Measurements from ENCODE around the gene RGS11.
A peak's percentile ranks its signal among the peaks of the same experiment; 100 is the strongest.
"Not testable (repeated sequence)": the region's sequence is repeated elsewhere in the genome, so short reads cannot be mapped to it uniquely, and the experiment has no call there.

The RGS11 gene

DNA sequence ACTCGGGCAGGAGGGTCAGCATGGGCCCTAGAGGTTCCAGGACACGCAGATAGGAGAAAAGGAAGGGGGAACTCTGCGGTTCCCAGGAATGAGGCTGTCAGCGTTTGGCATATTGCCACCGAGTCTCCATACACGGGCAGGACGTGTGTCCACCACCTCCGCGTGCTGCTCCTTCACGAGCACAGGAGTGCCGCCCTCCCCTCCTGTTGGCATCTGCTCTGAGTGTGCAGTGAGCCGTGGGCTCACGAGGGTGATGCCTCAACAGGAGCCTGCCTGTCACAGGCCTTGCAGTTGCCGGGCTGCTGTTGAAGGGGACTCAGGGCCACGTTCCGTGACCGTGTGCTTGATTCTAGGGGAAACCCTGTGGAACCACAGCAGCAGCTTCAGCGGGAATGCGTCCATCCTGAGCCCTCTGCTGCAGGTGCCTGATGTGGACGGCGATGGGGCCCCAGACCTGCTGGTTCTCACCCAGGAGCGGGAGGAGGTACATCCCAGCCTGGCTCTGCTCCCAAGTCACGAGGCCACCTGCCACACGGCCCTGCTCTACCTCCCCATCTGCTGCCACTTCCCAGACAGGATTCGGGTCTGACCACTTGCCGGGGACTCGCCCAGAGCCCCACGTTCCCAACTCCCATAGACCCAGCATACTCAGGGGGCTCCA is 14.6 kb downstream of the RGS11 start:
- DNase-seq: no peak

DNA sequence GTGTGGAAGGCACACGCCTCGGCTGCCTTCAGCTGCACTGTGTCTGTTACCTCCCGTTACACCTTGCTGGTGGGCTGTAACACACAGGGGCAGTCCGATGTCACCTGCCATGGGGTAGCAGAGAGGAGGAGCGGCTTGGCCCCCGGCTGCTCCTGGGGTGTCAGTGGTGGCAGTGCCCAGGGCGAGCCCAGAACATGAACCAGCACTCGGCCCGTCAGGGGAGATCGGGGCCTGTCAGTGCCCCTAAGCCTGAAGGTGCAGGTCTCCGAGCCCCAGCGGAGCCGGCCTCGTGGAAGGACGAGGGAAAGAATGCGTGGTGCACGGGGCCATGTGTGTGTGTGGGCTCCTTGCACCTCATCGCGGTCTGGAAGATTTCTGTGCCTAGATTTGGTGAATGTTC is 15.4 kb downstream of the RGS11 start:
- DNase-seq: no peak

DNA sequence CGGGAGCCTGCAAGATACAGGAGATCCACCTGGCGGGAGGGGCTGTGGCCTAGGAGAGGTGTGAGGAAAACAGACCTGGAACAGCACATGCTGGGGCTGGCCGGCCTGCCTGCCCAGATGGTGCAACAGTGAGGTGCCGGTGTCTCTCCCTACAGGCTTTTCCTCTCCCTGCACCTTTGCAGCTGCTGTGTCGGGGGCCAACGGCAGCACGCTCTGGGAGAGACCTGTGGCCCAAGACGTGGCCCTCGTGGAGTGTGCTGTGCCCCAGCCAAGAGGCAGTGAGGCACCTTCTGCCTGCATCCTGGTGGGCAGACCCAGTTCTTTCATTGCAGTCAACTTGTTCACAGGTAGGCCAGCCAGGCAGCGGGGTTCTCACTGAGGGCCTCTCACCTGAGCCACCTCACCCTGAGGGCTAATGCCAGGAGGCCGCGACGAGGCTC is 15.9 kb downstream of the RGS11 start:
- DNase-seq: no peak

DNA sequence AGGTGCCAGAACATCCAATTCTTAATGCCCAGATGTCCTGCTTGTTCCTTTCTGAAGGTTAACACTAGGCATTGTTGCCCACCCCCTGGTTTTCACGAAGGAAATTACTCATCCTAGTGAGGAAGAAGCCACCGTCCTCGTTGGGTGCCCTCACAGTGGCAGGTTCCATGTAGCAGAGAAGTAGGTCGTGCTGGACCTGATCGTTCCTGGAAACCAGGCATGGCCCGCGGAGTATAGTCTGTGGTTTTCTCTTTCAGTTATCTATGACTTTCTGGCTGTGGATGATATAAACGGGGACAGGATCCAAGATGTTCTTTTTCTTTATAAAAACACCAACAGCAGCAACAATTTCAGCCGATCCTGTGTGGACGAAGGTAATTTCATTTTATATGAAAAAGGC is 16.5 kb downstream of the RGS11 start:
- DNase-seq: no peak

DNA sequence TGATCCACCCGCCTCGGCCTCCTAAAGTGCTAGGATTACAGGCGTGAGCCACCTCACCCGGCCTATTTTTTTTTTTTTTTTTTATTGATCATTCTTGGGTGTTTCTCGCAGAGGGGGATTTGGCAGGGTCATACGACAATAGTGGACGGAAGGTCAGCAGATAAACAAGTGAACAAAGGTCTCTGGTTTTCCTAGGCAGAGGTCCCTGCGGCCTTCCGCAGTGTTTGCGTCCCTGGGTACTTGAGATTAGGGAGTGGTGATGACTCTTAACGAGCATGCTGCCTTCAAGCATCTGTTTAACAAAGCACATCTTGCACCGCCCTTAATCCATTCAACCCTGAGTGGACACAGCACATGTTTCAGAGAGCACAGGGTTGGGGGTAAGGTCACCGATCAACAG is 17.7 kb downstream of the RGS11 start:
- DNase-seq: not testable (repeated sequence)

DNA sequence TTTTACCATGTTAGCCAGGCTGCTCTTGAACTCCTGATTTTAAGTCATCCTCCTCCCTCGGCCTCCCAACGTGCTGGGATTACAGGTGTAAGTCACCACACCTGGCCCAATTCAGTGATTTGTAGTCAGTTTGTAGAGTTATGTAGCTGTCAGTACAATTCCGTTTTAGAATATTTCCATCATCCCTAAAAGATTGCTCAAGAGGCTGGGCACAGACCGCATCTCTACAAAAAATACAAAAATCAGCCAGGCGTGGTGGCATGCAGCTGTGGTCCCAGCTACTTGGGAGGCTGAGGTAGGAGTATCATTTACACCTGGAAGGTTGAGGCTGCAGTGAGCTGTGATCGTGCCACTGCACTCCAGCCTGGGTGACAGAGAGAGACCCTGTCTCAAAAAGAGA is 20.6 kb downstream of the RGS11 start:
- DNase-seq: no peak

DNA sequence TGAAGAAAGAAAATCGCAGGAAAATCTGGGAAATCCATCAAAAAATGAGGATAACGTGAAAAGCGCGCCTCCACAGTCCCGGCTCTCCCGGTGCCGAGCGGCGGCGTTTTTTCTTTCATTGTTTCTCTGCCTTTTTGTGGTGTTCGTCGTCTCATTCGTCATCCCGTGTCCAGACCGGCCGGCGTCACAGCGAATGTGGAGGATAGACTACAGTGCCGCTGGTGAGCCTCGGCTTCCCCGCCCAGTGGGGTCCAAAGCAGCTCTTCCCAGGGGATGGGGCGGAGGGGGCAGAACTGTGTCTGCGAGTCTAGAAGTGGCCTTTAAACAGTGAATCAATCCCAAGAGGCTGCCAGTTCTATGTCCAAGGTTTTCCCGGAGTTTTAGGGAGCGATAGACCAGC is 21.3 kb downstream of the RGS11 start:
- DNase-seq: no peak

DNA sequence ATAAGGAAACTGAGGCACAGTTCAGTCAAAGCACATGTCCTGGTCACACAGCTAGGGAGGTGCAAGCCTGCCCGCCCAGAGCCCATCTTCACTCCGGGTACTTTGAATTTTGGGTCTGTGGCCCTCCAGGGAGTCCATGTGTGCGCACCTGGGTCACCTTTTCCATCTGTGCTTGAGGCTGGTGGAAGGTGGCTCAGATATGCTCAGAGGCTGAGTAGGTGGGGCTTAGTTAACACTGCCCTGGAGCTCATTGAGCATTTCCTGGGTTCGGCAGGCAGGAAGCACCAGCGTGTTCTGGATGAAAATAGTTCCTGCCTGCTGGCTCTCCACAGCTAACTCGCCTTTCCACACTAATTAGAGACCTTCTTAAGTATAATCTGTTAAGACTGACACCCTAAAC is 21.9 kb downstream of the RGS11 start:
- peak; percentile 23 for DNase-seq

DNA sequence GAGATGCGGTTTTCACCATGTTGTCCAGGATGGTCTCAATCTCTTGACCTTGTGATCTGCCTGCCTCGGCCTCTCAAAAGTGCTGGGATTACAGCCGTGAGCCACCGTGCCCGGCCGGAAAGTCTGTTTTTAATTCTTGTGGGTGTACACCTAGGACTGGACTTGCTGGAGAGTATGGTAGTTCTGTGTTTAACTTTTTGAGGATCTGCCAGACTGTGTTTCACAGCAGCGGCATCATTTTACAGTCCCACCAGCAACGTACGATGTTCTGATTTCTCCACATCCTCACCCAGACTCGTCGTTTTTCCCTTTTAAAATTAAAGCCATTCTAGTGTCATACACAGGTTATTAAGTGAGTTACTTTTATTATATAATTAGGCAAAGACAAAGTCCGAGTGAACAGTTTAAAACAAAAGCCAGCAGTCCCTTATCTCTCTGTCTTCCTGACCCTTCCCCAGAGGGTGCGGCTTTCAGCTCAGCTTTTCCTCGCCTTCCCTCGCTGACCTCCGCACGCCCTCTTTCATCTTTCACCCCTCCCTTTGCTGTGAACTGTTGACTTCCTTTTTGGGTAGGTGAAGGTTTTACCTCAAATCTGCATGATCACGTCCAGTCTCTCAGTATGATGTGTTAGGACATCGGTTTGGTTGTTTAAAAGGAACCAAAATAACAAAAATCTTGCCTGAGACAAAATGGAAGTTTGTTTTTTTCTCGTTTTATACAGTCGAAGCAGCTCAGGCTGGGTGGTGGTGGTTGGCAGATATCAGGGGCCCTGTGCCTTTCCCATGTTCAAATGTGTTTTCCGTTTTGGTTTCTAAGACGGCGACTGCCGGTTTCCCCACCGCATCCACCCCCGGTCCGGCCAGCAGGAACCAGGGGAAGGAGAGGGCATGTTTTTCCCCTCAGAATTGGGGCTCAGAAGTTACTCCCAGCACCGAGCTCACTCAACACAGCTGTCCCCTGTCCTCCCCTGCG is 23.1 kb downstream of the RGS11 start:
- peak; percentile 48 for DNase-seq

DNA sequence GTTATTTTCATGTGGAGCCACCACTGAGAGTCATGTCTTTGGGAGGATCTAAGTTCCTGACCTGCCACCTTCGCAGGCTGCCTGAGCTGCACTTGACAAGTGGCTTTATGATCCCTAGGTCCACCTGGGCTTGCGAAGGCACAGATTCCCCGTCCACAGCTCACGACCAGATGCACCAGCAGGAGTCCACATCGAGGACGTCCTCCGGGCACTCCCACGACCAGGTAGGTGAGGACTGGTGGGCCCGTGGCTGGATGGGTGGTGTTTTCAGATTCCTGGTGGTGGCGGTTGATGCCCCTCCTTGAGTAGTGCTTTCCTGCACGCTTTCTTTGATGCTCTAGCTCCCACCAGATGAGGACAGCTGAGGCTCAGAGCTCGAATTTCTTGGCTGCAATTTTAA is 26.3 kb downstream of the RGS11 start:
- no peak for DNase-seq

DNA sequence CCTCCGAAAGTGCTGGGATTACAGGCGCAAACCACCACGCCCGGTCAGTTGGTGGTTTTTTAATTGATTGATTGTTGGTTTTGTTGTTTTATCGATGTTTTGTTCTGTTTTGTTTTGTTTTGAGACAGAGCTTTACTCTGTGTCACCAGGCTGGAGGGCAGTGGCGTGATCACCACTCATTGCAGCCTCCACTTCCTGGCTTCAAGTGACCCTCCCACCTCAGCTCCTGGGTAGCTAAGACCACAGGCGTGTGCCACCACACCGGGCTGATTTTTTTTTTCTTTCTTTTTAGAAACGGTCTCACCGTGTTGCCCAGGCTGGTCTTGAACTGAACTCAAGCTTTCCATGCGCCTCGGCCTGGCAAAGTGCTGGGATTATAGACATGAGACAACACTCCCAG is 28.7 kb downstream of the RGS11 start:
- no peak for DNase-seq

DNA sequence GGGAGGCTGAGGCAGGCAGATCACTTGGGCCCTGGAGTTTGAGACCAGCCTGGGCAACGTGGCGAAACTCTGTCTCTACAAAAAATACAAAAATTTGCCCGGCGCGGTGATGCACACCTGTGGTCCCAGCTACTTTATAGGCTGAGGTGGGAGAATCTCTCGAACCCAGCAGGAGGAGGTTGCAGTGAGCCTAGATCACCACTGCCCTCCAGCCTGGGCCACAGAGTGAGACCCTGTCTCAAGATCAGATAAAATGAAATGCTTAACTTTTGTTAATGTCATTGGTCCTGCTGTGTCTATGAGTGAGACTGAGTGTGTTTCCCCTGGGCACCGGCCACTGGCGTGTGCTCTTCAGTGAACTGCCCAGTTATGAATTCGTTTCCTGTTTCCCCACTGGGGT is 30.6 kb downstream of the RGS11 start:
- DNase-seq: no peak

DNA sequence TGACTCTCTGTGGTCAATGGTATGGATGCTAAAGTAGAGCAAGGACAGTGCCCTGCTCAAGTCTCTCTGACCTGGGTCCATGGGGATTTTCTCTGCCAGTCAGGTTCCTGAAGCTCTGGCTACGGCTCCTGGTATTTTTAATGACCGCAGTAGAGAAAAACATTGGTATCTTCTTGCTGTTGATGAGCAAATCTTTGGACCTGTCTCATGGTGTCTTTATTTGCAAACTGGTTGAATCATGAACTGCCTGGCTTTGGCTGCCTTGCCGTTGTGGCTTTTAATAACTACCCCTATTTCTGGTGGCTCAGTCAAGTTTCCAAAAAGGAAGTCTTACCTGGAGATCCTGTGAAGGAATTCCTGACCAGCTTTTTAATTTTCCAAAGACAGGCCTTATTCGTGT is 32.4 kb downstream of the RGS11 start:
- no peak for DNase-seq

DNA sequence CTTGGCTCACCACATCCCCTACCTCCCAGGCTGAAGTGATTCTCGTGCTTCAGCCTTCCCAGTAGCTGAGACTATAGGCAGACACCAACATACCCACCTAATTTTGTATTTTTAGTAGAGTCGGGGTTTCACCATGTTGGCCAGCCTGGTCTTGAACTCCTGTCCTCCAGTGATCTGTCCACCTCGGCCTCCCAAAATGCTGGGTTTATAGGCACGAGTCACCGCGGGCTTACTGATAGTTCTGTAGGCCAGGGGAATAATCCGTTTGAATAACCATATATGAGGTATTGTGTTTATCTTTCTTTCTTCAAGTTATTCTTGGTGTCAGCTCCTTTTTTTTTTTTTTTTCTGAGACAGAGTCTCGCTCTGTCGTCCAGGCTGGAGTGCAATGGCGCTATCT is 33.5 kb downstream of the RGS11 start:
- DNase-seq: no peak

DNA sequence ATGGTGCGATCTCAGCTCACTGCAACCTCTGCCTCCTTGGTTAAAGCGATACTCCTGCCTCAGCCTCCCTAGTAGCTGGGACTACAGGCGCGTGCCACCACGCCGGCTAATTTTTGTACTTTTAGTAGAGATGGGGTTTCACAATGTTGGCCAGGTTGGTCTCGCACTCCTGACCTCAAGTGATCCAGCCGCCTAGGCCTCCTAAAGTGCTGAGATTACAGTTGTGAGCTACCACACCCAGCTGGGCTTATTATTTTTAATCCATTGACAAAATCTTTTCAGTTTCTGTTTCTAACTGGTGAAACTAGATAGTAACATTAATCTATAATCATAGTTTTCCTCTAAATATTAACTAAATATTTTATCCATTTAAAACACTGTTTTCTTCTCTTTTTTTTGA is 35.2 kb downstream of the RGS11 start:
- DNase-seq: no peak

DNA sequence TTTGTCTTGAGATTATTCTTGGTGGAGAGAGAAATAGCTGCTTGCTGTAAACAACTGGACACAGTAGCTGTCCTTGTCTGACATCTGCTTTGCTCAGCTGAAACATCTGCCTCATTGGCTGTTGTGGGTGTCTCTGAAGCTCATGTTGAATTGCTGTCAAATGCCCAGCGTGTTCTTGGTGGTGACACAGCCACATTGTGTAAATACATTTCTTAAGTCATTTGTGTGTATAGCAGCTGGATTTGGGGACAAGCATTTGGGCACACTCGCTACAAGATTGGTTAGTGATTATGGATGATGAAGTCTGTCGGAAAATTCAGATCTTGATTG is 35.8 kb downstream of the RGS11 start:
- DNase-seq: no peak

DNA sequence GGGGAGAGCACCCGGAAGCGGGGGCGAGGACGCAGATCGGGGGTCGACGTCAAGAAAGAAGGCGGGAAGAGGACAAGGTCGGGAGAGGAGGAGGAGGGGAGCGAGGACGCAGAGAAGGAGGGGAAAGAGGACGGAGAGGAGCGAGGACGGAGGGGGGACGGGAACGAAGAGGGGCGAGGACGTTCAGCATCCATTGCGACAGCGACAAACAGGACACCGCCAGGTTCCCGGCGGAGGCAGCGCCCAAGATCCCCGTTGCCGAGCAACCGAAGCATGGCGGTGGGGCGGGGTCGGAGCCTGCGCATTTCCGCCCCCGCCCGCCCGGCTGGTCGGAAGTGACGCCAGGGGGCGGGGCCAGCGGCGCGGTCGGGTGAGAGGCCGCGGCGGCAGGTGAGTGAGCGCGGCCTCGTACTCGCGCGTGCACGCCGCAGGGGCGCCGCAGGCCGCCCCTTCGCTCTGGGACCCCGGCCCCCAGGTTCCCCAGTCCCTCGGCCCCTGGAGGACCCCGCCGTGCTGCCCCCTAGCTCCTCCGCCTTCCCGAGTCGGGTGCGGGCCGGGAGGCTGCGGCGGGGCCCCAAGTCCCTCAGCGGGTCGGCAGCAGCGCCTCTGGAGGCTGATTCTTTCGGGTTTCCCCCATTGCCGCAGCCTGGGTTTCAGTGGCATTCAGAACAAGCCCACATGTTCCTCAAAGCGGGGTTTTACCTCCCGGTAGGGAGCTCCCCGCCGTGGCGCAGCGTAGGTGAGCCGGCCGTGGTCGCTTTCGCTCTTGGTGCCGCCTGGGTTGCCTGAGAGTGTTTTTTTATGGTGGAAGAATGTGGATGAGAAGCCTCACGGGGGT is 41.1 kb downstream of the RGS11 start, which contains the start of gene FAM234A:
FAM234A (plus strand) TSS at position 354 of the 838 bp plus-strand sequence. CDS start 19,593 bp downstream, outside the sequence.
- peak; percentile 97 for DNase-seq

DNA sequence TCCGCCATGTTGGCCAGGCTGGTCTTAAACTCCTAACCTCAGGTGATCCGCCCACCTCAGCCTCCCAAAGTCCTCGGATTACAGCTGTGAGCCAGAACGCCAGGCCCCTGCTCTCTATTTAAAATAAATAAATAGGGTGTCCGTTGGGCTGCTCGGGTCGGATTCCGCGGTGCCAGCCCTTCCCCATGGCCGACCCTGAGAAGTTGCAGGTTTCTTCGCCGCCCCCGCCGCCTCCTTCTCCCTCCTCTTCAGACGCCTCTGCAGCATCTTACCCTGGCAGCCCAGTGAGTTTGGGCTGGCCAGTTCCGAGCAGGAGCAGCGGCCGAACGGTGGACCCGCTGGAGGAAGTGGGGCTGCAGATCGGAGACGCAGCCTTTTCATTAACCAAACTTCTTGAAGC is 44.8 kb downstream of the RGS11 start:
- DNase-seq: no peak

DNA sequence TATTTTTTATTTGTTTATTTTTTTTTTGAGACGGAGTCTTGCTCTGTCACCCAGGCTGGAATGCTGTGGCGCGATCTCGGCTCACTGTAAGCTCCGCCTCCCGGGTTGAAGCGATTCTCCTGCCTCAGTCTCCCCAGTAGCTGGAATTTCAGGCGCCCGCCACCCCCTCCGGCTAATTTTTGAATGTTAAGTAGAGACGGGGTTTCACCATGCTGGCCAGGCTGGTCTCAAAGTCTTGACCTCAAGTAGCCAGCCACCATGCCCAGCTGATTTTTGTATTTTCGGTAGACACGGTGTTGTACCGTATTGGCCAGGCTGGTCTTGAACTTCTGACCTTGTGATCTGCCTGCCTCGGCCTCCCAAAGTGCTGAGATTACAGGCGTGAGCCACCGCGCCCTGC is 45.4 kb downstream of the RGS11 start:
- DNase-seq: not testable (repeated sequence)

DNA sequence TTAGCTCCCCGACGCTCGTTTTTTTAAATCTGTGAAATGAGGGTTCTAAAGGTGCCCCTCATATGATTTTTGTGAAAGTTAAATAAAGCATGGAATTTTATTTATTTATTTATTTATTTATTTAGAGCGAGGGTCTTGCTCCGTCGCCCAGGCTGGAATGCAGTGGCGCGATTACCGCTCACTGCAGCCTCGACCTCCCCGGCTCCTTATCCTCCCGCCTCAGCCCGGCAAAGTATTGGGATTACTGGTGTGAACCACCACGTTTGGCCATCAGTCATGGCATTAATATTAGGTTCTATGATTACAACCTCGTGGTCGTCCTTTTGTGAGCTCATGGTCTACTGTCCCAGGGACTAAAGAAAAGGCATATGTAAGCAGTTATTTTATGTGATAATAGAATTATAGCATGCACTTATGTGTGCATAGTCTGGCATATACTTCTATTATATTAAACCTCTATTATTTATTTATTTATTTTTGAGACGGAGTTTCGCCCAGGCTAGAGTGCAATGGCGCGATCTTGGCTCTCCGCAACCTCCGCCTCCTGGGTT is 45.9 kb downstream of the RGS11 start:
- DNase-seq: no peak

DNA sequence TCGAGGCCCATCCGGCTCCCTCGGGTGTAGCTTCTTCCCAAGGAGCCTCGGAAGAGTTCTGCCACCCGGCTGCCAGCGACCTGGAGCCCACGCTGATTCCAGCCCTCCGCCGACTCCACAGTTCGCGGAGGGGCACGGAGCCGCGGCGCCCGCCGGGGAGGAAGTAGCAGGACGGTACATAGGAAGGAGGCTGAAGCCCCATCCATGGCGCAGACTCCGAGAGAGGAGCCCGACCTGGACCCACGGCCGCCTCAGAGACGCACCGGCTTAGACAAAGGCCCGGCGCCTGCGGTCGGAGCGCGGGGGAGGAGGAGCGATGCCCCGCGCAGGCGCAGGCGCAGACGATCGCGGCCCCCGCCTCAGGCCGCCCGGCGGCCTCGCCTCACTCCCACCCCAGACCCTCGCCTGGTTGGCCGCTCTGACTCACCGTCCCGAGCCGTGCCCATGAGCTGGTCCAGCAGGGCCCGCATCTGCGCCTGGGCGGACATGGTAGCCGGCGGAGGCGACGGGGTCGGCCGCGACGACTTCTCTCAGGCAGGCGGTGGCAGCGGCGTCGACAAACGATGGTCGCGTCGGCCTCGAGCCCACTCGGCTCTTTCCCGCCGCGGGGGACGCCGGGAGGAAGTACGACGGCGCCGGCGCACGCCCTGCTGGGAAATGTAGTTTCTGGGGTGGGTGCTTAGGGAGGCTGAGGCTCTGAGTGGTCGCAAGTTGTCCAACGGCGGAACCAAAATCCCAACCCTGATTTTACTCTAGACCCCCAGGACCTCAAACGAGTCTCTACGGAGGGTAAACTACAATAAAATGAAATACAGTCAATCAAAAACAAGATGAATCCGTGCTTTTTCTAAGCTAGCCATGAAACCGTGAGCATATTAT is 46.7 kb downstream of the RGS11 start, which contains the start of gene LUC7L:
LUC7L (minus strand) TSS at position 598 of the 879 bp plus-strand sequence; CDS start at position 488, 110 bp downstream.
- DNase-seq: peak; percentile 92
